Astrocyte of the cerebellum (primary cell): ENCODE data around the gene AMIGO3.

Source experiments
- DNase-seq: peaks from one replicate; pipeline ENCODE4 v3.0.0-alpha.2; 2011; ENCODE audit warnings: low read depth
- H3K4me3 ChIP-seq: 2 replicates; pipeline ENCODE4 v1.5.1; 2011; ENCODE audit warnings: mild to moderate bottlenecking, low read depth, low read length, moderate library complexity
- in situ Hi-C: cut with HindIII; loops from 2 replicates; pipeline ENCODE4 v1.10.0; 2017; ENCODE audit warnings: low sequenced_read_pairs
- TF ChIP-seq, protein P1 (sequence below): IDR thresholded peaks from 2 replicates; pipeline ENCODE4 v1.5.1; 2012; ENCODE audit warnings: low read length, low read depth, moderate library complexity, mild to moderate bottlenecking; ENCODE audit errors: missing control alignments

The AMIGO3 gene

GRCh38 chr3:49738067-49738713 is 18.7 kb upstream of the AMIGO3 start:
- in situ Hi-C loops = loop anchor here (25.0 kb wide), 1 partner anchor 124 kb away; the partner anchor contains the start of genes CAMKV and TRAIP
- DNase-seq = no peak
- no peak overlapping the region for H3K4me3 ChIP-seq
- TF ChIP-seq, protein P1, sequence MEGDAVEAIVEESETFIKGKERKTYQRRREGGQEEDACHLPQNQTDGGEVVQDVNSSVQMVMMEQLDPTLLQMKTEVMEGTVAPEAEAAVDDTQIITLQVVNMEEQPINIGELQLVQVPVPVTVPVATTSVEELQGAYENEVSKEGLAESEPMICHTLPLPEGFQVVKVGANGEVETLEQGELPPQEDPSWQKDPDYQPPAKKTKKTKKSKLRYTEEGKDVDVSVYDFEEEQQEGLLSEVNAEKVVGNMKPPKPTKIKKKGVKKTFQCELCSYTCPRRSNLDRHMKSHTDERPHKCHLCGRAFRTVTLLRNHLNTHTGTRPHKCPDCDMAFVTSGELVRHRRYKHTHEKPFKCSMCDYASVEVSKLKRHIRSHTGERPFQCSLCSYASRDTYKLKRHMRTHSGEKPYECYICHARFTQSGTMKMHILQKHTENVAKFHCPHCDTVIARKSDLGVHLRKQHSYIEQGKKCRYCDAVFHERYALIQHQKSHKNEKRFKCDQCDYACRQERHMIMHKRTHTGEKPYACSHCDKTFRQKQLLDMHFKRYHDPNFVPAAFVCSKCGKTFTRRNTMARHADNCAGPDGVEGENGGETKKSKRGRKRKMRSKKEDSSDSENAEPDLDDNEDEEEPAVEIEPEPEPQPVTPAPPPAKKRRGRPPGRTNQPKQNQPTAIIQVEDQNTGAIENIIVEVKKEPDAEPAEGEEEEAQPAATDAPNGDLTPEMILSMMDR = no peak

GRCh38 chr3:49734752-49735151 is 15.3 kb upstream of the AMIGO3 start:
- DNase-seq = no peak
- TF ChIP-seq, protein P1 = no peak
- in situ Hi-C loops = loop anchor here (25.0 kb wide), 1 partner anchor 128 kb away; the partner anchor contains the start of genes CAMKV and TRAIP
- H3K4me3 ChIP-seq = no peak overlapping the region

- H3K4me3 ChIP-seq = no peak overlapping the region
- DNase-seq = no peak
- in situ Hi-C loops = loop anchor here (25.0 kb wide), 1 partner anchor 129 kb away; the partner anchor contains the start of genes CAMKV and TRAIP
- TF ChIP-seq, protein P1 = no peak
Observed at GRCh38 chr3:49733551-49733950, 14.1 kb upstream of the AMIGO3 start.

GRCh38 chr3:49732597-49732996 is 13.1 kb upstream of the AMIGO3 start:
- TF ChIP-seq, protein P1 = no peak
- H3K4me3 ChIP-seq = no peak overlapping the region
- DNase-seq = no peak
- in situ Hi-C loops = loop anchor here (25.0 kb wide), 1 partner anchor 130 kb away; the partner anchor contains the start of genes CAMKV and TRAIP

- in situ Hi-C loops = loop anchor here (25.0 kb wide), 1 partner anchor 132 kb away; the partner anchor contains the start of genes CAMKV and TRAIP
Observed at GRCh38 chr3:49729966-49730609, 10.6 kb upstream of the AMIGO3 start.

DNA sequence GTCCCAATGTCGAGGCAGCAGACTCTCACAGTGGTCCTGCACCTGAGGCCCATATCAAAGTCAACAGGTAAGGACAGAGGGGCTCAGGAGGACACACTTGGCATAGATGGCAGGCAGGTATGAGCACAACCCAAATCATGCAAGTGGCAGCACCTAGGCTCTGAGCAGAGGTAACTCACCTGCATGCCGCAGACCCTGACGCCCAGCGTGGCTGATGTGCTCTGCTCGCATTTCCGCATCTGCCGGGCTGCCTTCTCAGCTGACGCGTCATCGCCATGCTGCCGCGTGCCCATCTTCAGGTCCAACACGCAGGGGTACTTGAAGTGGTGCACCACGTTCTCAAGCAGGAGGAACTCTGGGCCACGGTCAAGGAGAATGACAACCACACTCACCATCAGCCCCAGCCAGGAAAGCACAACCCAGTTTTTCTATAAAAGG is 8.5 kb upstream of the AMIGO3 start:
- no peak overlapping the region for H3K4me3 ChIP-seq
- in situ Hi-C loops = loop anchor here (25.0 kb wide), 1 partner anchor 134 kb away; the partner anchor contains the start of genes CAMKV and TRAIP
- TF ChIP-seq, protein P1 = no peak
- DNase-seq = no peak

More at GRCh38 chr3:49729966-49730609, 10.6 kb upstream of the AMIGO3 start:
- no peak for DNase-seq
- TF ChIP-seq, protein P1 = no peak
- no peak overlapping the region for H3K4me3 ChIP-seq
